ENCODE measurements around the gene KRR1.

DNA sequence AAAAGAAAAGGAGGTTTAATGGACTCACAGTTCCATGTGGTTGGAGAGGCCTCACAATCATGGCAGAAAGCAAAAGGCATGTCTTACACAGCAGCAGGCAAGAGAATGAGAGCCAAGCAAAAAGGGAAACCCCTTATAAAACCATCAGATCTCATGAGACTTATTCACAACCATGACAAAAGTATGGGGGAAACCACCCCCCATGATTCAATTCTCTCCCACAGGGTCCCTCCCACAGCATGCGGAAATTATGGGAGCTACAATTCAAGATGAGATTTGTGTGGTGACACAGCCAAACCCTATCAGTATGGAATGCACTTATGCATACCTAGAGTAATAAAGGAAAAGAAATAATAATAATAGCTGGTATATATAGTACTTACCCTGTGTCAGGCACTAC is 35.3 kb downstream of the KRR1 start:
- no peak for TF ChIP-seq POLR2A (IDR thresholded peaks at IDR 0.05)
- TF ChIP-seq, protein P1, sequence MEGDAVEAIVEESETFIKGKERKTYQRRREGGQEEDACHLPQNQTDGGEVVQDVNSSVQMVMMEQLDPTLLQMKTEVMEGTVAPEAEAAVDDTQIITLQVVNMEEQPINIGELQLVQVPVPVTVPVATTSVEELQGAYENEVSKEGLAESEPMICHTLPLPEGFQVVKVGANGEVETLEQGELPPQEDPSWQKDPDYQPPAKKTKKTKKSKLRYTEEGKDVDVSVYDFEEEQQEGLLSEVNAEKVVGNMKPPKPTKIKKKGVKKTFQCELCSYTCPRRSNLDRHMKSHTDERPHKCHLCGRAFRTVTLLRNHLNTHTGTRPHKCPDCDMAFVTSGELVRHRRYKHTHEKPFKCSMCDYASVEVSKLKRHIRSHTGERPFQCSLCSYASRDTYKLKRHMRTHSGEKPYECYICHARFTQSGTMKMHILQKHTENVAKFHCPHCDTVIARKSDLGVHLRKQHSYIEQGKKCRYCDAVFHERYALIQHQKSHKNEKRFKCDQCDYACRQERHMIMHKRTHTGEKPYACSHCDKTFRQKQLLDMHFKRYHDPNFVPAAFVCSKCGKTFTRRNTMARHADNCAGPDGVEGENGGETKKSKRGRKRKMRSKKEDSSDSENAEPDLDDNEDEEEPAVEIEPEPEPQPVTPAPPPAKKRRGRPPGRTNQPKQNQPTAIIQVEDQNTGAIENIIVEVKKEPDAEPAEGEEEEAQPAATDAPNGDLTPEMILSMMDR (IDR thresholded peaks at IDR 0.05), result no peak
